Measurements from ENCODE around the gene KLK12.
"Not testable (repeated sequence)": the region's sequence is repeated elsewhere in the genome, so short reads cannot be mapped to it uniquely, and the experiment has no call there.

The KLK12 gene

GRCh38 chr19:51014242-51014641, 20.6 kb downstream of the KLK12 start:
- no peak for DNase-seq

- DNase-seq: no peak
Measured at GRCh38 chr19:51012661-51013190, 22.1 kb downstream of the KLK12 start.

- no peak for DNase-seq
Measured at GRCh38 chr19:51010066-51010795, 24.6 kb downstream of the KLK12 start.

- DNase-seq: no peak
Measured at GRCh38 chr19:51009061-51009891, 25.5 kb downstream of the KLK12 start.

GRCh38 chr19:51007488-51007887, 27.3 kb downstream of the KLK12 start:
- DNase-seq: no peak

GRCh38 chr19:51006406-51006805, 28.4 kb downstream of the KLK12 start:
- DNase-seq: no peak

GRCh38 chr19:51005248-51005647, 29.6 kb downstream of the KLK12 start:
- DNase-seq: no peak

- no peak for DNase-seq
Measured at GRCh38 chr19:51003316-51003715, 31.5 kb downstream of the KLK12 start.

- no peak for DNase-seq
Measured at GRCh38 chr19:51002542-51003311, 32.1 kb downstream of the KLK12 start.

GRCh38 chr19:51002089-51002532, 32.7 kb downstream of the KLK12 start:
- no peak for DNase-seq

GRCh38 chr19:51001515-51001914, 33.3 kb downstream of the KLK12 start, which contains the start of gene KLK8:
TSS of gene KLK8 (minus strand) at chr19:51001604. CDS start at chr19:51001167, 437 bp downstream.
- no peak for DNase-seq

GRCh38 chr19:51000981-51001380, 33.8 kb downstream of the KLK12 start:
- DNase-seq: no peak

GRCh38 chr19:51000426-51000825, 34.4 kb downstream of the KLK12 start:
- DNase-seq: no peak

- DNase-seq: no peak
Measured at GRCh38 chr19:50998686-50999085, 36.1 kb downstream of the KLK12 start.

- no peak for DNase-seq
Measured at GRCh38 chr19:50998061-50998460, 36.7 kb downstream of the KLK12 start.

- no peak for DNase-seq
Measured at GRCh38 chr19:50994129-50994528, 40.7 kb downstream of the KLK12 start.

GRCh38 chr19:50992666-50993035, 42.2 kb downstream of the KLK12 start:
- no peak for DNase-seq

- not testable (repeated sequence) for DNase-seq
Measured at GRCh38 chr19:50984416-50984815, 50.4 kb downstream of the KLK12 start.

- no peak for DNase-seq
Measured at GRCh38 chr19:50983625-50984292, 51.0 kb downstream of the KLK12 start, which contains the start of gene KLK7. TSS of gene KLK7 (minus strand) at chr19:50983917. CDS start at chr19:50982399, 1,518 bp downstream.

- DNase-seq: no peak
Measured at GRCh38 chr19:50982186-50982585, 52.6 kb downstream of the KLK12 start.

GRCh38 chr19:50981587-50982146, 53.1 kb downstream of the KLK12 start:
- no peak for DNase-seq

GRCh38 chr19:50980208-50980607, 54.6 kb downstream of the KLK12 start:
- no peak for DNase-seq

All from NCI-H748 treated with DMSO at 0.1 percent for 48 hours (cell line).